ENCODE data around the gene FBXO48. TPM values are rescaled to one million over a fixed set of nuclear protein-coding genes. Genes with fewer than 3 reads are reported as not detected.

FBXO48 gene
- total and polyA plus RNA-seq, 2 experiments from 2014 or later = 1.1 to 1.3 TPM

DNA sequence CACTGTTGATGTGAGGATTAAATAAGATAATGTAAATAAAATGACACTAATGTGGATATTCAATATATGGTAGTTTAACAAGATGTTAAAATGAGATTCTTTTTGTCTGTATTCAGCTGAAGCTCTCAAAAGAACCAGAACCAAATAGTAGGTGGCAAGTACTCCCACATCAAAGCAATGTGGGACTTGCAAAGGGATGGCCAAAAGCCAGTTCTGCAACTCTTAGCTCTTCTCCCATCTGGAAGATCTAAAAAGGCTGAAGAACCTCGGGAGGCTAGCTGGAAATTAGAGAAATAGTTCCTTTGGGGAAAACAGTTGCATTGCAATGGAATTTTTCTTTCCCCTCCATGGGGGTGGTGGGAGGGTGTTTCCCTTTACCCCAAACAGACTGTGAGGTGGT, 48.7 kb downstream of the FBXO48 start:
- no peaks in the 10 kb centered on the region; the same call in 2 of the 3 replicates for H3K36me3 Mint-ChIP-seq (ENCODE audit: low read depth)

More for the DNA sequence above, 48.7 kb downstream of the FBXO48 start:
- Mint-ChIP-seq H3K27me3 (ENCODE audit: insufficient read depth, low read depth, poor library complexity) (peaks cover 2% of the 10 kb centered on the region), H3K4me1 (peaks cover 21% of the 10 kb centered on the region), H3K9me3 (no peaks in the 10 kb centered on the region; the same call in 2 of the 3 replicates), H3K4me3 (no peak overlapping the region), H3K27ac (no peak overlapping the region)
- H3K27me3 ChIP-seq (ENCODE audit: insufficient read depth) = no peaks in the 10 kb centered on the region
- no peak overlapping the region for H3K4me3 ChIP-seq
- no peaks in the 10 kb centered on the region for H3F3A ChIP-seq (replicated peaks; ENCODE audit: low read depth)
- H3K79me2 ChIP-seq (replicated peaks; ENCODE audit: insufficient read depth) = no peaks in the 10 kb centered on the region
- DNase-seq (ENCODE audit: low spot score) (no peak), ATAC-seq (no peak)
- H4K20me1 ChIP-seq (replicated peaks; ENCODE audit: insufficient read depth) = no peaks in the 10 kb centered on the region
- H2AFZ ChIP-seq = peak overlapping the region; percentile 91
- TF ChIP-seq EZH2phosphoT487 (IDR thresholded peaks at IDR 0.05; ENCODE audit: unreplicated experiment) = no peak
- TF ChIP-seq JUNB (IDR thresholded peaks at IDR 0.05; ENCODE audit: unreplicated experiment) = no peak
- TF ChIP-seq NANOG (IDR thresholded peaks at IDR 0.05; ENCODE audit: borderline replicate concordance) = no peak
- TF ChIP-seq POLR2AphosphoS5 (IDR thresholded peaks at IDR 0.05; ENCODE audit: low read depth) = no peak
- TF ChIP-seq, protein P1, sequence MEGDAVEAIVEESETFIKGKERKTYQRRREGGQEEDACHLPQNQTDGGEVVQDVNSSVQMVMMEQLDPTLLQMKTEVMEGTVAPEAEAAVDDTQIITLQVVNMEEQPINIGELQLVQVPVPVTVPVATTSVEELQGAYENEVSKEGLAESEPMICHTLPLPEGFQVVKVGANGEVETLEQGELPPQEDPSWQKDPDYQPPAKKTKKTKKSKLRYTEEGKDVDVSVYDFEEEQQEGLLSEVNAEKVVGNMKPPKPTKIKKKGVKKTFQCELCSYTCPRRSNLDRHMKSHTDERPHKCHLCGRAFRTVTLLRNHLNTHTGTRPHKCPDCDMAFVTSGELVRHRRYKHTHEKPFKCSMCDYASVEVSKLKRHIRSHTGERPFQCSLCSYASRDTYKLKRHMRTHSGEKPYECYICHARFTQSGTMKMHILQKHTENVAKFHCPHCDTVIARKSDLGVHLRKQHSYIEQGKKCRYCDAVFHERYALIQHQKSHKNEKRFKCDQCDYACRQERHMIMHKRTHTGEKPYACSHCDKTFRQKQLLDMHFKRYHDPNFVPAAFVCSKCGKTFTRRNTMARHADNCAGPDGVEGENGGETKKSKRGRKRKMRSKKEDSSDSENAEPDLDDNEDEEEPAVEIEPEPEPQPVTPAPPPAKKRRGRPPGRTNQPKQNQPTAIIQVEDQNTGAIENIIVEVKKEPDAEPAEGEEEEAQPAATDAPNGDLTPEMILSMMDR (conservative IDR thresholded peaks at IDR 0.05; ENCODE audit: low read depth in 2 of 2) = no peak
- no peak for TF ChIP-seq ZNF114 (CRISPR knock-in tag; IDR thresholded peaks at IDR 0.05)
- TF ChIP-seq STAT1 (IDR thresholded peaks at IDR 0.05; ENCODE audit: unreplicated experiment) = no peak
- TF ChIP-seq, protein P2, sequence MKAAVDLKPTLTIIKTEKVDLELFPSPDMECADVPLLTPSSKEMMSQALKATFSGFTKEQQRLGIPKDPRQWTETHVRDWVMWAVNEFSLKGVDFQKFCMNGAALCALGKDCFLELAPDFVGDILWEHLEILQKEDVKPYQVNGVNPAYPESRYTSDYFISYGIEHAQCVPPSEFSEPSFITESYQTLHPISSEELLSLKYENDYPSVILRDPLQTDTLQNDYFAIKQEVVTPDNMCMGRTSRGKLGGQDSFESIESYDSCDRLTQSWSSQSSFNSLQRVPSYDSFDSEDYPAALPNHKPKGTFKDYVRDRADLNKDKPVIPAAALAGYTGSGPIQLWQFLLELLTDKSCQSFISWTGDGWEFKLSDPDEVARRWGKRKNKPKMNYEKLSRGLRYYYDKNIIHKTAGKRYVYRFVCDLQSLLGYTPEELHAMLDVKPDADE (IDR thresholded peaks at IDR 0.05) = no peak
- TF ChIP-seq, protein P3, sequence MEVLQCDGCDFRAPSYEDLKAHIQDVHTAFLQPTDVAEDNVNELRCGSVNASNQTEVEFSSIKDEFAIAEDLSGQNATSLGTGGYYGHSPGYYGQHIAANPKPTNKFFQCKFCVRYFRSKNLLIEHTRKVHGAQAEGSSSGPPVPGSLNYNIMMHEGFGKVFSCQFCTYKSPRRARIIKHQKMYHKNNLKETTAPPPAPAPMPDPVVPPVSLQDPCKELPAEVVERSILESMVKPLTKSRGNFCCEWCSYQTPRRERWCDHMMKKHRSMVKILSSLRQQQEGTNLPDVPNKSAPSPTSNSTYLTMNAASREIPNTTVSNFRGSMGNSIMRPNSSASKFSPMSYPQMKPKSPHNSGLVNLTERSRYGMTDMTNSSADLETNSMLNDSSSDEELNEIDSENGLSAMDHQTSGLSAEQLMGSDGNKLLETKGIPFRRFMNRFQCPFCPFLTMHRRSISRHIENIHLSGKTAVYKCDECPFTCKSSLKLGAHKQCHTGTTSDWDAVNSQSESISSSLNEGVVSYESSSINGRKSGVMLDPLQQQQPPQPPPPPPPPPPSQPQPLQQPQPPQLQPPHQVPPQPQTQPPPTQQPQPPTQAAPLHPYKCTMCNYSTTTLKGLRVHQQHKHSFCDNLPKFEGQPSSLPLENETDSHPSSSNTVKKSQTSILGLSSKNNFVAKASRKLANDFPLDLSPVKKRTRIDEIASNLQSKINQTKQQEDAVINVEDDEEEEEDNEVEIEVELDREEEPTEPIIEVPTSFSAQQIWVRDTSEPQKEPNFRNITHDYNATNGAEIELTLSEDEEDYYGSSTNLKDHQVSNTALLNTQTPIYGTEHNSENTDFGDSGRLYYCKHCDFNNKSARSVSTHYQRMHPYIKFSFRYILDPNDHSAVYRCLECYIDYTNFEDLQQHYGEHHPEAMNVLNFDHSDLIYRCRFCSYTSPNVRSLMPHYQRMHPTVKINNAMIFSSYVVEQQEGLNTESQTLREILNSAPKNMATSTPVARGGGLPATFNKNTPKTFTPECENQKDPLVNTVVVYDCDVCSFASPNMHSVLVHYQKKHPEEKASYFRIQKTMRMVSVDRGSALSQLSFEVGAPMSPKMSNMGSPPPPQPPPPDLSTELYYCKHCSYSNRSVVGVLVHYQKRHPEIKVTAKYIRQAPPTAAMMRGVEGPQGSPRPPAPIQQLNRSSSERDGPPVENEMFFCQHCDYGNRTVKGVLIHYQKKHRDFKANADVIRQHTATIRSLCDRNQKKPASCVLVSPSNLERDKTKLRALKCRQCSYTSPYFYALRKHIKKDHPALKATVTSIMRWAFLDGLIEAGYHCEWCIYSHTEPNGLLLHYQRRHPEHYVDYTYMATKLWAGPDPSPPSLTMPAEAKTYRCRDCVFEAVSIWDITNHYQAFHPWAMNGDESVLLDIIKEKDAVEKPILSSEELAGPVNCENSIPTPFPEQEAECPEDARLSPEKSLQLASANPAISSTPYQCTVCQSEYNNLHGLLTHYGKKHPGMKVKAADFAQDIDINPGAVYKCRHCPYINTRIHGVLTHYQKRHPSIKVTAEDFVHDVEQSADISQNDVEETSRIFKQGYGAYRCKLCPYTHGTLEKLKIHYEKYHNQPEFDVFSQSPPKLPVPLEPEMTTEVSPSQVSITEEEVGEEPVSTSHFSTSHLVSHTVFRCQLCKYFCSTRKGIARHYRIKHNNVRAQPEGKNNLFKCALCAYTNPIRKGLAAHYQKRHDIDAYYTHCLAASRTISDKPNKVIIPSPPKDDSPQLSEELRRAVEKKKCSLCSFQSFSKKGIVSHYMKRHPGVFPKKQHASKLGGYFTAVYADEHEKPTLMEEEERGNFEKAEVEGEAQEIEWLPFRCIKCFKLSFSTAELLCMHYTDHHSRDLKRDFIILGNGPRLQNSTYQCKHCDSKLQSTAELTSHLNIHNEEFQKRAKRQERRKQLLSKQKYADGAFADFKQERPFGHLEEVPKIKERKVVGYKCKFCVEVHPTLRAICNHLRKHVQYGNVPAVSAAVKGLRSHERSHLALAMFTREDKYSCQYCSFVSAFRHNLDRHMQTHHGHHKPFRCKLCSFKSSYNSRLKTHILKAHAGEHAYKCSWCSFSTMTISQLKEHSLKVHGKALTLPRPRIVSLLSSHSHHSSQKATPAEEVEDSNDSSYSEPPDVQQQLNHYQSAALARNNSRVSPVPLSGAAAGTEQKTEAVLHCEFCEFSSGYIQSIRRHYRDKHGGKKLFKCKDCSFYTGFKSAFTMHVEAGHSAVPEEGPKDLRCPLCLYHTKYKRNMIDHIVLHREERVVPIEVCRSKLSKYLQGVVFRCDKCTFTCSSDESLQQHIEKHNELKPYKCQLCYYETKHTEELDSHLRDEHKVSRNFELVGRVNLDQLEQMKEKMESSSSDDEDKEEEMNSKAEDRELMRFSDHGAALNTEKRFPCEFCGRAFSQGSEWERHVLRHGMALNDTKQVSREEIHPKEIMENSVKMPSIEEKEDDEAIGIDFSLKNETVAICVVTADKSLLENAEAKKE (CRISPR knock-in tag; IDR thresholded peaks at IDR 0.05) = no peak
- no peak for TF ChIP-seq EZH2 (IDR thresholded peaks at IDR 0.05; ENCODE audit: low read depth, unreplicated experiment)
- TF ChIP-seq, protein P4, sequence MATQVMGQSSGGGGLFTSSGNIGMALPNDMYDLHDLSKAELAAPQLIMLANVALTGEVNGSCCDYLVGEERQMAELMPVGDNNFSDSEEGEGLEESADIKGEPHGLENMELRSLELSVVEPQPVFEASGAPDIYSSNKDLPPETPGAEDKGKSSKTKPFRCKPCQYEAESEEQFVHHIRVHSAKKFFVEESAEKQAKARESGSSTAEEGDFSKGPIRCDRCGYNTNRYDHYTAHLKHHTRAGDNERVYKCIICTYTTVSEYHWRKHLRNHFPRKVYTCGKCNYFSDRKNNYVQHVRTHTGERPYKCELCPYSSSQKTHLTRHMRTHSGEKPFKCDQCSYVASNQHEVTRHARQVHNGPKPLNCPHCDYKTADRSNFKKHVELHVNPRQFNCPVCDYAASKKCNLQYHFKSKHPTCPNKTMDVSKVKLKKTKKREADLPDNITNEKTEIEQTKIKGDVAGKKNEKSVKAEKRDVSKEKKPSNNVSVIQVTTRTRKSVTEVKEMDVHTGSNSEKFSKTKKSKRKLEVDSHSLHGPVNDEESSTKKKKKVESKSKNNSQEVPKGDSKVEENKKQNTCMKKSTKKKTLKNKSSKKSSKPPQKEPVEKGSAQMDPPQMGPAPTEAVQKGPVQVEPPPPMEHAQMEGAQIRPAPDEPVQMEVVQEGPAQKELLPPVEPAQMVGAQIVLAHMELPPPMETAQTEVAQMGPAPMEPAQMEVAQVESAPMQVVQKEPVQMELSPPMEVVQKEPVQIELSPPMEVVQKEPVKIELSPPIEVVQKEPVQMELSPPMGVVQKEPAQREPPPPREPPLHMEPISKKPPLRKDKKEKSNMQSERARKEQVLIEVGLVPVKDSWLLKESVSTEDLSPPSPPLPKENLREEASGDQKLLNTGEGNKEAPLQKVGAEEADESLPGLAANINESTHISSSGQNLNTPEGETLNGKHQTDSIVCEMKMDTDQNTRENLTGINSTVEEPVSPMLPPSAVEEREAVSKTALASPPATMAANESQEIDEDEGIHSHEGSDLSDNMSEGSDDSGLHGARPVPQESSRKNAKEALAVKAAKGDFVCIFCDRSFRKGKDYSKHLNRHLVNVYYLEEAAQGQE (IDR thresholded peaks at IDR 0.05; ENCODE audit: unreplicated experiment) = no peak
- H3K9me2 ChIP-seq (ENCODE audit: insufficient read depth) = peaks cover 3% of the 10 kb centered on the region; the same call in 1 of the 2 replicates
- no peaks in the 10 kb centered on the region for H3K36me3 ChIP-seq (ENCODE audit: insufficient read depth)
- H3K4me1 ChIP-seq (ENCODE audit: insufficient read depth) = peaks cover 15% of the 10 kb centered on the region
- 0 out of 2 replicates have a peak overlapping the region, but pooled peaks have one; percentile 18 for H3K4me2 ChIP-seq
- no peak overlapping the region for H3K27ac ChIP-seq (ENCODE audit: low read depth)
